Posterior vena cava (tissue), 2 donors: ENCODE data around the gene TBCC. TPM values are rescaled to one million over a fixed set of nuclear protein-coding genes. Genes with fewer than 3 reads are reported as not detected.
"Not testable (repeated sequence)": the region's sequence is repeated elsewhere in the genome, so short reads cannot be mapped to it uniquely, and the experiment has no call there.

ENCODE experiments used
- DNase-seq: peaks from one replicate; pipeline ENCODE4 v3.0.0-alpha.2; 2020; ENCODE audit warnings: low spot score
- intact Hi-C, 2 donors: fragments of 100-400 bp; cut with DNase I; formaldehyde crosslinking; loops; one replicate each; pipeline versions ENCODE4 v1.14.1 to v1.14.2; 2022 to 2023
- total RNA-seq, 2 donors: library from RNA; stranded (reverse); fragmentation: NEBNext Ultra II Directional; extraction: Animal tissue kit (Norgen Biotek cat#: 25700); gene quantifications; one replicate each; pipeline ENCODE4 v1.2.1, GENCODE V29; 2021
- donor health status: DM: yes; HTN: yes; CAD: no.
- donor health status: DM: yes; HTN: yes; CAD: no.

The TBCC gene
- total RNA-seq, 2 donors from 2014 or later: 13.9 to 16.2 TPM

GRCh38 chr6:42777126-42777822 lies 31.4 kb upstream of the TBCC start:
- DNase-seq: no peak
- intact Hi-C loops: no loop called here

DNA sequence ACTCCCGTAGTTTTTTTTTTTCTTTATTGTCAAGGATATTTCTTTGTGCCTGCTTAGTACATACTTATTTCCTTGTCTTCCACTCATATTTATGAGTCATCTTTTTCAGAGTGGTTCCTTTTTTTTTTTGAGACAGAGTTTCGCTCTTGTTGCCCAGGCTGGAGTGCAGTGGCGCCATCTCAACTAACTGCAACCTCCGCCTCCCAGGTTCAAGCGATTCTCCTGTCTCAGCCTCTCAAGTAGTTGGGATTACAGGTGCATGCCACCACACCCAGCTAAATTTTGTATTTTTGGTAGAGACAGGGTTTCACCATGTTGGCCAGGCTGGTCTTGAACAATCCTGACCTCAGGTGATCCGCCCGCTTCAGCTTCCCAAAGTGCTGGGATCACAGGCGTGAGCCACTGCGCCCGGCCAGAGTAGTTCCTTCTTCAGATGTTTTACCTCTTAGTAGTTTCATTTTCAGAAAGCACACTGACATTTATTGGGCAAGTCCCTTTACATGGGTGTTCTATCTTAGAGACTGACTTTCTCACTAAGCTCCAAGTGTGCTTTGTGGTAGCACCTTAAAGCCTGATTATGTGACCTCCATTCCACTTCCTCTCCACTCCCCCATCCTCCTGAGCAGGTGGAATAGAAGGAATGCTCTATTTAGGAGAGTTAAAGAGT lies 29.1 kb upstream of the TBCC start:
- DNase-seq, intact Hi-C loops: not testable (repeated sequence)

- intact Hi-C loops: no loop called here
- DNase-seq: no peak
Observed at GRCh38 chr6:42774201-42774600, 28.3 kb upstream of the TBCC start.

GRCh38 chr6:42771741-42772100 lies 25.8 kb upstream of the TBCC start:
- DNase-seq: no peak
- intact Hi-C loops: no loop called here

- no peak for DNase-seq
- intact Hi-C loops: no loop called here
Observed at GRCh38 chr6:42769836-42770235, 23.9 kb upstream of the TBCC start.

DNA sequence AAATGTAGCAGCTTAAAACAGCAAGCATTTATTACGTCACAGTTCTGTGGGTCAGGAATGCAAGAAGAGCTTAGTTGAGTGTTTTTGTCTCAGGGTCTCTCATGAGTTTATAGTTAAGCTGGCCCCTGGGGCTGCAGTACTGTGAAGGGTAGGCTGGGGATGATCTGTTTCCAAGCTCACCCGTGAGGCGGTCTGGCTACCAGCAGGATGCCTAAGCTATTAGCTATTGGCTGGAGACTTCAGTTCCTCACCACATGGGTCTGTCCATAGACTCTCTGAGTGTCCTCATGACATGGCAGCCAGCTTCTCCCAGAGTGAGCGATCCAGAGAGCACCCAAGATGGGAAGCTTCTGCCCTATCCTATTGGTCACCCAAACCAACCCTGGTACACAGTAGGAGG lies 23.1 kb upstream of the TBCC start:
- DNase-seq: no peak
- intact Hi-C loops: no loop called here

GRCh38 chr6:42766163-42766670 lies 20.3 kb upstream of the TBCC start:
- DNase-seq: no peak
- intact Hi-C loops: no loop called here

DNA sequence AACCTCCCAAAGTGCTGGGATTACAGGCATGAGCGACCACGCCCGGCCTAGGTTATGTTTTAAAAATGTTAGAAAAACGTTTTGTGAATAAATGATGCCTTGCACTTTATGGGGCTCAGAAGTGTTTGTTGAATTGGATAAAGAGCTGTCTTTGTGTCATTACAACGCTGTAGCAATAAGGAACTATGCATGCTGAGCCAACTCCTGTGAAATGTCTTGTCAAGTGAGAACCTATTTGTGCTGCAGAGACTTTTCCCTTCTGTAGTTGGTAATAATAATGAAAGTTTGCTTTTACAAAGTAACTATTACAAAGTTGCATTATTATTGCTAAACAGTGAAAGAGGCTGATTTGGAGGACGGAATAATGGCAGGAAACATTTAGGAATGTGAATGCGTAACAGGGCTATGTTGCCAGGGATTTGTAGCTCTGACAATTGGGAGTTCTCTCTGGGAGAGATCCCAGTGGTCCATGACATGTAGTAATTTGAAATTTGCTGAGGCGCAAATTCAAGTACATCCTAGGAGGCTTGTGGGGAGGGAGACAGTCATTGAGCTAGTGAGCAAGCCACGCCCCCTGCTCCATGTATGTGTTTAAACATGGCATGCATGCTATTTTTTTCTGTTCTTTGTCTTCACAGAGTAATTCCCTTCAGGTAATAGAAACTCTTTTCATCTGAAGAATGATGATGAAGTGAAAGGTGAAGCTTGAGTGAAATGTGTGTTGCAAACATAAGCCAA lies 19.2 kb upstream of the TBCC start:
- DNase-seq: no peak
- intact Hi-C loops: no loop called here

GRCh38 chr6:42762950-42763349 lies 17.0 kb upstream of the TBCC start:
- intact Hi-C loops: no loop called here
- DNase-seq: no peak

- DNase-seq: no peak
- intact Hi-C loops: no loop called here
Observed at GRCh38 chr6:42762426-42762859, 16.5 kb upstream of the TBCC start.

DNA sequence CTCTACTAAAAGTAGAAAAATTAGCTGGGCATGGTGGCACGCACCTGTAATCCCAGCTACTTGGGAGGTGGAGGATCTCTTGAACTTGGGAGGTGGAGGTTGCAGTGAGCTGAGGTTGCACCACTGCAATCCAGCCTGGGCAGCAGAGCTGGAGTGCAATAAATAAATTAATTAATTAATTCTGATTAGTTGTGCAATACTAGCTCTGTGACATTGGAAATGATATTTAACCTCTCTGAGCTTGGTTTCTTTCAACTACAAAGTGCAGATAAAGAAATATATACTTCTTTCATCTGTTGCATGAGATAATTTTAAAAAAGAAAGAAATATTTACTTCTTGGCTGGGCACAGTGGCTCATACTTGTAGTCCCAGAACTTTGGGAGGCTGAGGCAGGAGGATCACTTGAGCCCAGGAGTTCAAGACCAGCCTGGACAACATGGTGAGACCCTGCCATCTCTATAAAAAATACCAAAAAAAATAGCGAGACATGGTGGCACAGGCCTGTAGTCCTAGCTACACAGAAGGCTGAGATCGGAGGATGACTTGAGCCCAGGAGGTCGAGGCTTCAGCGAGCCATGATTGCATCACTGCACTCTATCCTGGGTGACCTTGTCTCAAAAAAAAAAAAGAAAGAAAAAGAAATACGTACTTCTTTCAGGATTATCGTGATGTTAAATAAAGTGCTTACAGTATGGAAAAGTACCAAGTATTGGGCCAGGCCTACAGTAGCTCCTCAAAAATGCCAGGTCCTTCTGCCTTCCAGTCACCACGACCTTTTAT lies 15.6 kb upstream of the TBCC start:
- intact Hi-C loops: no loop called here
- no peak for DNase-seq

GRCh38 chr6:42758756-42759430 lies 13.0 kb upstream of the TBCC start:
- intact Hi-C loops: no loop called here

DNA sequence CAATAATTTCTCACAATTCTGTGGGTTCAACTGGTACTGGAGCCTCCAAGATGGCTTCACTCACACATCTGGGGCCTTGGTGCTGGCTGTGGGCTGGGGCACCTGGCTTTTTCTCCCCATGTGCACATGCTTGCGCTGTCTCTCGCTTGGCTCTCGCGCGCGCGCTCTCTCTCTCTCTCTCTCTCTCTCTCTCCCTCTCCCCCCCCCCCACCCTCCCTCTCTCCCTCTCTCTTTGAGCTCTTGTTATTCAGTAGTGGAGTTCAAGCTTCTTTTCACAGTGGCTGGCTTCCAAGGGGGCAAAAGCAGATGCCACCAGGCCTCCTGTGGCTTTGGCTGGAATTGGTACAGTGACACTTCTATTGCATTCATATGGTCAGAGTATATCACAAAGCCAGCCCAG lies 10.8 kb upstream of the TBCC start:
- intact Hi-C loops: no loop called here
- peak; percentile 30 for DNase-seq

More at GRCh38 chr6:42758756-42759430, 13.0 kb upstream of the TBCC start:
- DNase-seq: no peak

DNA sequence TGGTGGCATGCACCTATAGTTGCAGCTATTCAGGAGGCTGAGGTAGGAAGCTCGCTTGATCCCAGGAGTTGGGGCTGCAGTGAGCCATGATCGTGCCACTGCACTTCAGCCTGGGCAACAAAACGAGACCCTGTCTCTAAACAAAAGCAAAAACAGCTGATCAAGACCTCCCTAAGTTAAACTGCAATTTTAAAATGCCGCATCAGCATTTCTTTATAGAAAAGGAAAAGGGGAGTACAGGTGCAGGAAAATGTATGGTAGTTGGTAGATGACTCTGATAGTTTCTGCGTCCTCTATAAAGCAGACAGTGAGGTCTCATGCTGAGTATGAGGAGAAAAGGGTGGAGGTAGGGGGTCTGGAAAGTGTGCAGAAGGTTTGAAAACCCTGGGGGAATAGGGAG lies 8.9 kb upstream of the TBCC start:
- no peak for DNase-seq
- intact Hi-C loops: no loop called here

DNA sequence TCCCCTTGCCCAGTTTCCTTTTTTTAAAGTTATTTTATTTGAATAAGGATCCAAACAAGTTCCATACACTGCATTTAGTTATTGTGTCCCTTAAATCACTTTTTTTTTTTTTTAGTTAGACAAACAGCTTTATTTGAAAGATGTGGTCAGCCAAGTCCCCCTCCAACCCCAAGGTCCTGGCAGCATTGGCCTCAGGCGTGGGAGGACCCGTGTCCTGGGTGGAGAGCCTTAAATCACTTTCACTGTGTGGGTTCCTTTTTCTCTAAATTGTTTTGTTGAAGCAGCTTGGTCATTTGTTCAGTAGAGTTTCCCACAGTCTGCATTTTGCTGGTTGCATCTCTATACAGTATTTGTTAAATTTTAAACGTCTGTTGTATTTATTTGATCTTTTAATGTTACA lies 5.2 kb upstream of the TBCC start:
- intact Hi-C loops: no loop called here
- no peak for DNase-seq

- intact Hi-C loops: loop anchor here in 1 of 2 donors (5.0 kb wide), 2 partner anchors 34 to 129 kb away; partner anchors contain the start of genes BICRAL and RPL7L1
- DNase-seq: no peak
Observed at GRCh38 chr6:42748203-42748898, 2.4 kb upstream of the TBCC start.

DNA sequence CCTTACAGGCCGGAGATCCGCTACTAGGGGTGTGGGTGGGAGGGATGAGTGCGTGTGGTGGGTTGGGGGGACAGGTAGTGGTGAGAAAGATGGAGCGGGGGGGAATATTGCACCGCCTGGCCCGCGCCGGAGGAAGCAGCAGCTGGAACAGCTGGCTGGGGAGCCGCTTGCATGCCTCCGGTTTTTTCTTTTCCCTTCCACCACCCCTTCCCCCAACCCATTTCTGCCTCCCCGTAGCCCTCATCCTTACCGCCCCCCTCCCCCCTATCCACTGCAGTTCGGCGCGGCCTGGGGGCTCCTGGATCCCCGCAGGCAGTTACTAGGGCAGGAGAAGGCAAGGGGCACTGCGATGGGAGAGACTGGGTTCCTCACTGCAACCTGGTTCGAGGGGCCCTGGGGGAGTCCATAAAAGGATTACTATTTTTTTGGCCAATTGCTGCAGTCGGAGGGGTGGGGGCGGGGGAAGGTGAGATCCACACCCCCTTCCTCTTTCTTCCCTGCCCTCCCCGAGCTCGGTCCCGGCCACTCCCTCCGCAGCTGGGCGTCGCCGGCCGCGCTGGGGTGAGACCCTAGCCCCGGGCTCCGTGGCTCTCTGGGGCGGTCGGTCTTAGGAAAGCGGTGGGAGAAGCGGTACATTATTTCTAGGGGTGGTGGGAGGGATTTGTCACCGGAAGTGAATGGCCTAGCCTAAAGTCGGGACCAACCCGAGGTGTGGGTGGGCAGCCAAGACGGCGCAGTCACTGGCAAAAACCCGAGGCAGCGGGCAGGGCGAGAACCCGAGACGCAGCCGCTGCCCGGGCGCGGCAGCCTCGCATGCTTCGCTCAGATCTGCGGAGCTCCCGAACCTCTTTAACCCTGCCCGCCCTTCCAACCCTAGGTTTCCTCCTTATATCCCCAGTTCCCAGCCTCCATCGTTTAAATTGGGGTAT lies 824 bp upstream of the TBCC start:
- DNase-seq: peak; percentile 94
- intact Hi-C loops: loop anchor here in 1 of 2 donors (5.0 kb wide), 2 partner anchors 36 to 131 kb away; partner anchors contain the start of genes BICRAL and RPL7L1
